Smooth muscle cell (in vitro differentiated cells): ENCODE data around the gene STIP1. TPM values are rescaled to one million over a fixed set of nuclear protein-coding genes. Genes with fewer than 3 reads are reported as not detected.

Experiments used
- DNase-seq: peaks from one replicate; lab custom pipeline; 2025; ENCODE audit not compliant: unreplicated experiment; lab: John Stamatoyannopoulos, UW
- H2AFZ ChIP-seq: fragments of 200-600 bp; sonication (generic); 2 replicates; pipeline ENCODE4 v1.6.0; 2016; ENCODE audit warnings: antibody characterized with exemption, low read depth, mild to moderate bottlenecking
- H3F3A ChIP-seq: fragments of 200-600 bp; sonication (generic); 2 replicates; pipeline ENCODE4 v1.6.0; 2017; ENCODE audit warnings: antibody characterized with exemption, low read depth
- H3K27ac ChIP-seq: fragments of 200-600 bp; sonication (generic); 2 replicates; pipeline ENCODE4 v1.5.1; 2016; ENCODE audit warnings: low read depth, mild to moderate bottlenecking
- H3K27me3 ChIP-seq: fragments of 200-600 bp; sonication (generic); 2 replicates; pipeline ENCODE4 v1.6.1; 2016; ENCODE audit warnings: low read depth, mild to moderate bottlenecking
- H3K36me3 ChIP-seq: fragments of 200-600 bp; sonication (generic); 2 replicates; pipeline ENCODE4 v1.5.1; 2016; ENCODE audit warnings: low read depth
- H3K4me1 ChIP-seq: fragments of 200-600 bp; sonication (generic); 2 replicates; pipeline ENCODE4 v1.5.1; 2016; ENCODE audit warnings: low read depth
- H3K4me2 ChIP-seq: fragments of 200-600 bp; sonication (generic); 2 replicates; pipeline ENCODE4 v1.6.0; 2016; ENCODE audit warnings: mild to moderate bottlenecking
- H3K4me3 ChIP-seq: fragments of 200-600 bp; sonication (generic); 2 replicates; pipeline ENCODE4 v1.5.1; 2016; ENCODE audit warnings: mild to moderate bottlenecking
- H3K79me2 ChIP-seq: fragments of 200-600 bp; sonication (generic); 2 replicates; pipeline ENCODE4 v1.6.0; 2016; ENCODE audit warnings: low read depth, mild to moderate bottlenecking
- H3K9ac ChIP-seq: fragments of 200-600 bp; sonication (generic); 2 replicates; pipeline ENCODE4 v1.6.0; 2016; ENCODE audit warnings: low read depth
- H3K9me3 ChIP-seq: fragments of 200-600 bp; sonication (generic); replicated peaks from 2 replicates; pipeline ENCODE4 v1.5.1; 2016; ENCODE audit warnings: low read depth
- H4K20me1 ChIP-seq: fragments of 200-600 bp; sonication (generic); 2 replicates; pipeline ENCODE4 v1.6.0; 2016; ENCODE audit warnings: low read depth
- WGBS: methylation state at CpG from one replicate; pipeline ENCODE4 v1.1.7; 2016; ENCODE audit warnings: low lambda C conversion rate; 5-methylcytosine and 5-hydroxymethylcytosine counted together
- polyA plus RNA-seq: library from polyadenylated mRNA; unstranded; fragments of >200 nt; fragmentation: Nextera tagmentation; extraction: Ambion mirVana; gene quantifications from 2 replicates; pipeline ENCODE4 v1.2.1, GENCODE V29; 2016
- total RNA-seq: library from RNA; depleted of rRNA; stranded (reverse); fragments of >200 nt; gene quantifications from 2 replicates; pipeline ENCODE4 v1.2.3, GENCODE V29; 2014
- TF ChIP-seq, protein P1 (sequence below): fragments of 200-600 bp; sonication (generic); IDR thresholded peaks from 2 replicates; pipeline ENCODE4 v1.5.1; 2017; ENCODE audit warnings: borderline replicate concordance, mild to moderate bottlenecking, antibody characterized with exemption; ENCODE audit not compliant: insufficient read depth, poor library complexity, severe bottlenecking

STIP1 gene
- total and polyA plus RNA-seq, 2 experiments from 2014 or later, result 114 to 117 TPM

DNA sequence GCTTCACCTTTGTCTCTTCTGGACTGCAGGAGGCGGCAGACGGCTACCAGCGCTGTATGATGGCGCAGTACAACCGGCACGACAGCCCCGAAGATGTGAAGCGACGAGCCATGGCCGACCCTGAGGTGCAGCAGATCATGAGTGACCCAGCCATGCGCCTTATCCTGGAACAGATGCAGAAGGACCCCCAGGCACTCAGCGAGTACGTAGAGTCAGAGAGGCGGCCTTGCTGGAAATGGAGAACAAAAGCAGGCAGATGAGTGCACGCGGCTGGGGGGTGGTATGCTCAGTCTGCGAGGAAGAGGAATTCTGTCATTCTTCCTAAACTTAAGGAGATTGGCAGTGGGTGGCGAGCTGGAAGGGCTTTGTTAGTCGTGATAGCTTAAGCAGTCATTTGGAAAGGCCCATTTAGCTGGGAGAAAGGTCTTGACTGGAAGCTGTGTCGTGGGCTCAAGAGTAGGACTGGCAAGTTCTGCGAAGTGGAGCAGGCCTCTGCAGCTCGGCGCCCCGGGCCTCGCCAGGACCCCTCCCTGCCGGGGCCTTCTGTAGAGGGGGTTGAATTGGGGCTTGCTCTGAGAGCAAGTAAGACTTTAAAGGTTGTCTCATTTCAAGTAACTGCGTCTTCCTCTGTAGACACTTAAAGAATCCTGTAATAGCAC is 17.6 kb downstream of the STIP1 start:
- no peaks in the 10 kb centered on the region for H3K4me1 ChIP-seq
- H3K9me3 ChIP-seq, result no peaks in the 10 kb centered on the region
- H3K4me3 ChIP-seq, result no peak overlapping the region
- H3K36me3 ChIP-seq, result peaks cover 13% of the 10 kb centered on the region
- no peak overlapping the region for H3K9ac ChIP-seq
- TF ChIP-seq, protein P1, sequence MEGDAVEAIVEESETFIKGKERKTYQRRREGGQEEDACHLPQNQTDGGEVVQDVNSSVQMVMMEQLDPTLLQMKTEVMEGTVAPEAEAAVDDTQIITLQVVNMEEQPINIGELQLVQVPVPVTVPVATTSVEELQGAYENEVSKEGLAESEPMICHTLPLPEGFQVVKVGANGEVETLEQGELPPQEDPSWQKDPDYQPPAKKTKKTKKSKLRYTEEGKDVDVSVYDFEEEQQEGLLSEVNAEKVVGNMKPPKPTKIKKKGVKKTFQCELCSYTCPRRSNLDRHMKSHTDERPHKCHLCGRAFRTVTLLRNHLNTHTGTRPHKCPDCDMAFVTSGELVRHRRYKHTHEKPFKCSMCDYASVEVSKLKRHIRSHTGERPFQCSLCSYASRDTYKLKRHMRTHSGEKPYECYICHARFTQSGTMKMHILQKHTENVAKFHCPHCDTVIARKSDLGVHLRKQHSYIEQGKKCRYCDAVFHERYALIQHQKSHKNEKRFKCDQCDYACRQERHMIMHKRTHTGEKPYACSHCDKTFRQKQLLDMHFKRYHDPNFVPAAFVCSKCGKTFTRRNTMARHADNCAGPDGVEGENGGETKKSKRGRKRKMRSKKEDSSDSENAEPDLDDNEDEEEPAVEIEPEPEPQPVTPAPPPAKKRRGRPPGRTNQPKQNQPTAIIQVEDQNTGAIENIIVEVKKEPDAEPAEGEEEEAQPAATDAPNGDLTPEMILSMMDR, result no peak
- H3F3A ChIP-seq, result no peaks in the 10 kb centered on the region
- DNase-seq, result no peak
- peaks cover 5% of the 10 kb centered on the region for H4K20me1 ChIP-seq
- no peak overlapping the region for H3K4me2 ChIP-seq
- 97% methylated on average over 27 of the region's 27 CpGs for WGBS
- no peaks in the 10 kb centered on the region for H3K79me2 ChIP-seq
- H3K27ac ChIP-seq, result no peak overlapping the region
- H3K27me3 ChIP-seq, result no peaks in the 10 kb centered on the region
- H2AFZ ChIP-seq, result no peak overlapping the region

DNA sequence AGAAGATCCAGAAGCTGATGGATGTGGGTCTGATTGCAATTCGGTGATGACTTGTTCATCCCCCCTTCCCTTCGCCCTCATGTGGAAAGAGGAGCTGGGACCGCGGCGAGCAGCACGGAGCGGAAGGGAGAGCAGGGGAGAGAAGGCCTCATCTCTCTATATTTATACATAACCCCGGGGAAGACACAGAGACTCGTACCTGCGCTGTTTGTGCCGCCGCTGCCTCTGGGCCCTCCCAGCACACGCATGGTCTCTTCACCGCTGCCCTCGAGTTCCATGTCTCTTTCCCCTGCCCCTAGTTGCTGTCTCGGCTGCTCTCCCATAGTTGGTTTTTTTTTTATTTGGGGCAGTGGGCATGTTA is 18.1 kb downstream of the STIP1 start:
- Histone ChIP-seq H3K79me2 (no peaks in the 10 kb centered on the region), H3K36me3 (peaks cover 13% of the 10 kb centered on the region), H3K27me3 (no peaks in the 10 kb centered on the region), H3K4me1 (no peaks in the 10 kb centered on the region), H4K20me1 (peaks cover 5% of the 10 kb centered on the region), H3K4me3 (no peak overlapping the region), H2AFZ (no peak overlapping the region), H3K27ac (no peak overlapping the region), H3F3A (no peaks in the 10 kb centered on the region), H3K9ac (no peak overlapping the region), H3K4me2 (no peak overlapping the region), H3K9me3 (no peaks in the 10 kb centered on the region)
- TF ChIP-seq, protein P1, result no peak
- WGBS, result 96% methylated on average over 16 of the region's 16 CpGs
- DNase-seq, result no peak

DNA sequence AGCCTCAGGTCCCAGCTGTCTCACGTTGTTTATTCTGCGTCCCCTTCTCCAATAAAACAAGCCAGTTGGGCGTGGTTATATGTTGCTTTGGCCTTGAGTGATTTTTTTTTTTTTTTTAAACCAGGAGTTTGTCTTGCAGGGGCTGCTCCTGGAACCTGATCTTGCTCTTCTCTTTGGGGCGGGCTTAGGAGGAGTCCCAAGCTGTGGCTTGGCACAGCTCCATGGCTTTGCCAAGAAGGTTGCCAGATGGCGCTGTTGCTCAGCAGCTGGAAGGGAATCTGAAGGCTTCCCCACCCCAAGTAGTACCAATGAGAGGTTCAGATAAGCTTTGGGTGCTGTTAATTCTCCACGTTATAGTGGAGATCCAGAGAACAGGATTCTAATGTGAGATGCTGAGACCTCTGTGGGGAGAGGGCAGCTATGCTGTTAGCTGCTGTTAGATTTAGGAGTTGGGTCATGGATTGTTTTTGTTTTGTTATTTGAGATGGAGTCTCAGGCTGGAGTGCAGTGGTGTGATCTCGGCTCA is 18.6 kb downstream of the STIP1 start:
- no peak overlapping the region for H3K9ac ChIP-seq
- 70% methylated on average over 7 of the region's 7 CpGs for WGBS
- no peaks in the 10 kb centered on the region for H3F3A ChIP-seq
- no peak overlapping the region for H2AFZ ChIP-seq
- no peak overlapping the region for H3K4me3 ChIP-seq
- TF ChIP-seq, protein P1, result peak; percentile 53
- no peak overlapping the region for H3K27ac ChIP-seq
- no peak for DNase-seq
- no peaks in the 10 kb centered on the region for H3K9me3 ChIP-seq
- H3K27me3 ChIP-seq, result no peaks in the 10 kb centered on the region
- H3K36me3 ChIP-seq, result peaks cover 13% of the 10 kb centered on the region
- no peaks in the 10 kb centered on the region for H3K4me1 ChIP-seq
- no peak overlapping the region for H3K4me2 ChIP-seq
- H3K79me2 ChIP-seq, result no peaks in the 10 kb centered on the region
- peaks cover 5% of the 10 kb centered on the region for H4K20me1 ChIP-seq
